Natural killer cell (primary cell): ENCODE data around the gene LRRC4B. TPM values are rescaled to one million over a fixed set of nuclear protein-coding genes. Genes with fewer than 3 reads are reported as not detected.

Source experiments
- ATAC-seq, 3 donors: fragments of 150-1000 bp in 2 of 3; fragments of 200-7000 bp in 1 of 3; cut with Tn5 transposase; 1 replicate in 1 of 3; 2 replicates in 2 of 3; pipeline ENCODE4 v1.10.0; 2021; ENCODE audit warnings: mild to moderate bottlenecking in 2 of 3, moderate library complexity in 2 of 3
- DNase-seq, 2 donors: peaks; one replicate each; pipeline versions ENCODE4 v3.0.0 to v3.0.0-alpha.2; 2013 to 2021; ENCODE audit warnings: mixed read lengths in 1 of 2
- H3K27ac ChIP-seq: one replicate; pipeline ENCODE4 v1.5.1; 2013; ENCODE audit warnings: mild to moderate bottlenecking, low read length
- H3K27me3 ChIP-seq: one replicate; pipeline ENCODE4 v1.6.1; 2013; ENCODE audit warnings: low read length; ENCODE audit not compliant: control insufficient read depth, insufficient read depth
- H3K36me3 ChIP-seq: one replicate; pipeline ENCODE4 v1.6.1; 2013; ENCODE audit warnings: low read length; ENCODE audit not compliant: control insufficient read depth, insufficient read depth
- H3K4me1 ChIP-seq: one replicate; pipeline ENCODE4 v1.6.1; 2013; ENCODE audit warnings: low read length; ENCODE audit not compliant: control insufficient read depth, insufficient read depth
- H3K4me3 ChIP-seq: one replicate; pipeline ENCODE4 v1.5.1; 2013; ENCODE audit warnings: low read length
- H3K9me3 ChIP-seq: one replicate; pipeline ENCODE4 v1.6.1; 2013; ENCODE audit warnings: low read length; ENCODE audit not compliant: control insufficient read depth, insufficient read depth
- H3K27ac Mint-ChIP-seq, 2 donors: one replicate each; pipeline ENCODE4 v1.8.0; 2022; ENCODE audit warnings: mild to moderate bottlenecking in 2 of 2, mixed read lengths in 2 of 2, moderate library complexity in 1 of 2
- H3K27me3 Mint-ChIP-seq, 2 donors: one replicate each; pipeline ENCODE4 v1.8.0; 2022; ENCODE audit warnings: low read depth in 2 of 2, mixed read lengths in 2 of 2
- H3K36me3 Mint-ChIP-seq: one replicate; pipeline ENCODE4 v1.8.0; 2022; ENCODE audit warnings: mixed read lengths
- H3K4me1 Mint-ChIP-seq, 2 donors: one replicate each; pipeline ENCODE4 v1.8.0; 2022; ENCODE audit warnings: mixed read lengths in 2 of 2
- H3K4me3 Mint-ChIP-seq: one replicate; pipeline ENCODE4 v1.8.0; 2022; ENCODE audit warnings: mild to moderate bottlenecking, moderate library complexity, mixed read lengths
- H3K9me3 Mint-ChIP-seq, 2 donors: one replicate each; pipeline ENCODE4 v1.8.0; 2022; ENCODE audit warnings: mixed read lengths in 2 of 2
- WGBS: methylation state at CpG from one replicate; pipeline ENCODE4 v1.1.7; 2013; ENCODE audit warnings: missing lambda C conversion rate; ENCODE audit not compliant: insufficient coverage; 5-methylcytosine and 5-hydroxymethylcytosine counted together
- intact Hi-C: fragments of 100-400 bp; cut with micrococcal nuclease; formaldehyde crosslinking; loops from one replicate; pipeline ENCODE4 v1.14.2; 2022
- total RNA-seq, 4 donors: library from RNA; stranded (reverse); fragments of 120-200 nt in 1 of 4; gene quantifications; one replicate each; pipeline versions ENCODE4 v1.2.3 to v1.2.4, GENCODE V29; 2013 to 2022
- TF ChIP-seq, protein P1 (sequence below): fragments of 200-600 bp; IDR thresholded peaks from one replicate; pipeline ENCODE4 v1.8.0; 2022; ENCODE audit warnings: antibody characterized with exemption

LRRC4B gene
- total RNA-seq, 3 donors from 2014 or later (not counting 1 experiment from before 2014, with no cell fraction given) = not detected

DNA sequence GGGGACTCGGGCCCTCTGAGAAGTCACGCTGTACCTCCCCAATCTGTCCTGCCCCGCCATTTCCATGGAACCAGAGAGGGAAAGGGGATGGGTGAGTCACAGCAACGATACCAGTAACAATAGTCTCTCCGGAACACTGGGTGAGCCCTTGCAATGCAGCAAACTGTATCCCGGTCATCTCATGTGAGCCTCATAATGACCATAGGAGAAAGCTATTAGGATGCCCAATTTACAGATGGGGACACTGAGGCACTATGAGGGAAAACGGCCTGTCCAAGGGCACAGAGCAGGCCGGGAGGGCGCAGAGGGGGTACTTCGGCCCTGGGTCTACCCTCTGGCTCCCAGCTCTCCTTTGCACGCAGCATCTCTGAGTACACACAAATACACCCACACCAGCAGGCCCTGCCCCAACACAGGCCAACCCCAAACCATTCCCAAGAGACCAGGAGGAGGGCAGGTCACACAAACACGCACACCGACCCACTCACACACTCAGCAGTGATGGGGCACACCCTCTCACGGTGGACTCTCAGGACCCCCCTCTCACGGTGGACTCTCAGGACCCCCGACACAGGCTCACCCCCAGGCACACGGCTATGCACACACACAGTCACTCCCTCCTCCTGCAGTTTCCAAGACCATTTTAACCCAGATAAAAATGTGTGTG, 18.2 kb downstream of the LRRC4B start:
- H3K9me3 ChIP-seq = no peaks in the 10 kb centered on the region
- no peaks in the 10 kb centered on the region for H3K27me3 ChIP-seq
- DNase-seq (no peak), ATAC-seq (no peak)
- intact Hi-C loops = no loop called here
- H3K4me3 ChIP-seq = no peak overlapping the region
- H3K27ac Mint-ChIP-seq = no peak overlapping the region
- peaks cover 0 to 6% of the 10 kb centered on the region in 2 donors for H3K4me1 Mint-ChIP-seq
- H3K4me3 Mint-ChIP-seq = no peak overlapping the region
- H3K9me3 Mint-ChIP-seq = no peaks in the 10 kb centered on the region
- WGBS = 81% methylated on average over 16 of the region's 17 CpGs
- peaks cover 33 to 46% of the 10 kb centered on the region in 2 donors for H3K27me3 Mint-ChIP-seq
- H3K27ac ChIP-seq = no peak overlapping the region
- H3K4me1 ChIP-seq = no peaks in the 10 kb centered on the region
- H3K36me3 ChIP-seq = no peaks in the 10 kb centered on the region
- TF ChIP-seq, protein P1, sequence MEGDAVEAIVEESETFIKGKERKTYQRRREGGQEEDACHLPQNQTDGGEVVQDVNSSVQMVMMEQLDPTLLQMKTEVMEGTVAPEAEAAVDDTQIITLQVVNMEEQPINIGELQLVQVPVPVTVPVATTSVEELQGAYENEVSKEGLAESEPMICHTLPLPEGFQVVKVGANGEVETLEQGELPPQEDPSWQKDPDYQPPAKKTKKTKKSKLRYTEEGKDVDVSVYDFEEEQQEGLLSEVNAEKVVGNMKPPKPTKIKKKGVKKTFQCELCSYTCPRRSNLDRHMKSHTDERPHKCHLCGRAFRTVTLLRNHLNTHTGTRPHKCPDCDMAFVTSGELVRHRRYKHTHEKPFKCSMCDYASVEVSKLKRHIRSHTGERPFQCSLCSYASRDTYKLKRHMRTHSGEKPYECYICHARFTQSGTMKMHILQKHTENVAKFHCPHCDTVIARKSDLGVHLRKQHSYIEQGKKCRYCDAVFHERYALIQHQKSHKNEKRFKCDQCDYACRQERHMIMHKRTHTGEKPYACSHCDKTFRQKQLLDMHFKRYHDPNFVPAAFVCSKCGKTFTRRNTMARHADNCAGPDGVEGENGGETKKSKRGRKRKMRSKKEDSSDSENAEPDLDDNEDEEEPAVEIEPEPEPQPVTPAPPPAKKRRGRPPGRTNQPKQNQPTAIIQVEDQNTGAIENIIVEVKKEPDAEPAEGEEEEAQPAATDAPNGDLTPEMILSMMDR = no peak
- no peaks in the 10 kb centered on the region for H3K36me3 Mint-ChIP-seq

DNA sequence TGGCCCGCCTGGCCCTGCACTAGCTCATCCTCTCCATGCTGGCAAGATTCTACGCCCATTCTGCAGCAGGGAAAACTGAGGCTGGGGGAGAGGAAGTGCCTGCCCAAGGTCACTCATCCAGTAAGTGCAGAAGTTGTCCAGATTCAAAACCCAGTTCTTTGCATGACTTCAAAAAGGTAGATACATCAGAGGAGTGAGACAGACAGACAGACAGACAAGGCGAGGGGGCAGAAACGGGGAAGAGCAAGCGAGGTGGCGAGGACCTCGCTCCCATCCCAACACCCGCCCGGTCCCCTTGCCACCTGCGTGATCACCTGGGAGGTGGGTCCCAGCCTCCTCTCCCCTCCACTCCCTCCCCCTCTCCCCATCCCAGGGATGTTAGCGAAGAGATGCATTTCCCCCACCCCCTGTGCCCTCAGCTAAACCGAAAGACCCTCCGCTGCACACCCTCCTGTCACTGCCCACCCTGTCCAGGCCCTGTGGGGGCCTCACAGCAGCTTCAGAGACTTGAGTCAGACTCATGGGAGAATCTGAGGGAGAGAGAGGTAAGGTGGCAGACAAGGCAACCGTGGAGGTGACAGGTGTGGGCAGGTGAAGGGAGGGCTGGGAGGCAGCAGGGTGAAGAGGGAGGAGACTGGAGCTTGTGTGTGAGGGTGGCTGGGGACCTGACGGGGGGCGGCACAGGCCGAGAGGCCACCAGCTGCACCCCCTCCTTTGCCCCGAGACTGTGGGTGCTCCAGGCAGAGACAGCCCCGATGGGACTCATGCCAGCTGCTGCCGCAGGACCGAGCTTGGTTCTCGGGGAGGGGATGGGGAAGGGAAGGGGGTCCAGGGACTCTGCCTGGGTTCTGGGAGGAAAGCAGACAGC, 18.9 kb downstream of the LRRC4B start:
- Mint-ChIP-seq H3K36me3 (no peaks in the 10 kb centered on the region), H3K27me3 (peaks cover 28 to 38% of the 10 kb centered on the region in 2 donors), H3K9me3 (no peaks in the 10 kb centered on the region), H3K4me1 (peaks cover 0 to 6% of the 10 kb centered on the region in 2 donors), H3K27ac (no peak overlapping the region), H3K4me3 (no peak overlapping the region)
- intact Hi-C loops = no loop called here
- H3K36me3 ChIP-seq = no peaks in the 10 kb centered on the region
- no peaks in the 10 kb centered on the region for H3K4me1 ChIP-seq
- no peak overlapping the region for H3K27ac ChIP-seq
- H3K4me3 ChIP-seq = no peak overlapping the region
- DNase-seq (no peak), ATAC-seq (no peak)
- H3K9me3 ChIP-seq = no peaks in the 10 kb centered on the region
- WGBS = 82% methylated on average over 22 of the region's 22 CpGs
- no peaks in the 10 kb centered on the region for H3K27me3 ChIP-seq
- TF ChIP-seq, protein P1 = no peak

DNA sequence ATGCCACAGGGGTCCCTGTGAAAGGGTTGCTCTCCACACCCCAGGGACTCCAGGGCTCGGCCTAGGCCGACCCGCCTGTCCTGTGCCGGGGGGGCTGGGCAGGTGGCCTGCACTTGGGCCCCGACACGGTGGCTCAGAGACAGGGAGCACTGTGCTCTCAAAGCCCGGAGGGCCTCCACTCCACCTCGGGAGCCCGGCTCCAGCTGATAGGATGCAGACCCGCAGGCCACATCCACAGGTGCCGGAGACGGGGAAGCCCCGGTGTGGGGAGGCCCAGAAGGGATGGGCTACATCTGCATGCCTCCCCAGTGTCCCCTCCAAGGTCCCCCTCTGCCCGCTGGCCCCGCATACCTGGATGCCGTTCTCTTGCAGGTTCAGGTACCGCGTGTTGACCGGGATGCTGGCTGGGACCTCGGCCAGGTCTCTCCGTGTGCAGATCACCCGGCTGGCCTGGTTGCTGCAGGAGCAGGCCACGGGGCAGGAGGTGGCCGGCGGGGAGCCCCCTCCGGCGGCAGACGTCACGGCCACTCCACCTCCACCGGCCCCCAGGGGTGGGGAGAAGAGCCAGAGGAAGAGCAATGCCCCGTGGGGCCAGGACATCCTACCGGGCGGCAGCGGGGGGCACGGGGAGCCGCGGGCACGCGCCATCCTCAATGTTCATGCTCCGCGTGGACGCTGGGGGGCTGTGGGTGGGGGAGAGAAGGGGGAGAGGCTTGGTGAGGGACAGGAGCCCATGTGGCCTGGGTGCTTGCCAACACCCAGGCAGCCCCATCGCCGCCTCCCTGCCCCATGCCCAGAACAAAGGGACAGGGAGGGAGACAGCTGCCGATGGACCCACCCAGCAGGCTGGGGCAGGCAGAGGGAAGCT, 19.8 kb downstream of the LRRC4B start:
- no peak overlapping the region for H3K4me3 Mint-ChIP-seq
- TF ChIP-seq, protein P1 = no peak
- H3K27me3 Mint-ChIP-seq = peaks cover 23 to 31% of the 10 kb centered on the region in 2 donors
- no peaks in the 10 kb centered on the region for H3K9me3 ChIP-seq
- H3K36me3 Mint-ChIP-seq = no peaks in the 10 kb centered on the region
- DNase-seq (no peak), ATAC-seq (no peak)
- 86% methylated on average over 45 of the region's 45 CpGs for WGBS
- peaks cover 0 to 6% of the 10 kb centered on the region in 2 donors for H3K4me1 Mint-ChIP-seq
- no peaks in the 10 kb centered on the region for H3K36me3 ChIP-seq
- intact Hi-C loops = no loop called here
- H3K4me3 ChIP-seq = no peak overlapping the region
- H3K27me3 ChIP-seq = no peaks in the 10 kb centered on the region
- no peaks in the 10 kb centered on the region for H3K4me1 ChIP-seq
- no peak overlapping the region for H3K27ac Mint-ChIP-seq
- no peak overlapping the region for H3K27ac ChIP-seq
- no peaks in the 10 kb centered on the region for H3K9me3 Mint-ChIP-seq
